GM18519 (cell line): Measurements from ENCODE around the gene TLN1.
A peak's percentile ranks its signal among the peaks of the same experiment; 100 is the strongest.

Experiments used
- ATAC-seq: cut with Tn5 transposase; IDR thresholded peaks from one replicate; pipeline ENCODE4 v1.9.1; 2021; ENCODE audit warnings: mild to moderate bottlenecking, moderate library complexity; ENCODE audit not compliant: unreplicated experiment, low FRiP score

TLN1 gene

GRCh38 chr9:35673132-35674024, 58.6 kb downstream of the TLN1 start, which contains the start of gene CA9:
Gene CA9, plus strand, starts transcription at chr9:35673928. Its CDS starts 32 bp downstream, at chr9:35673960.
- ATAC-seq, result no peak

GRCh38 chr9:35669331-35670145, 62.5 kb downstream of the TLN1 start:
- ATAC-seq, result no peak

- no peak for ATAC-seq
Observed at GRCh38 chr9:35667939-35668338, 64.1 kb downstream of the TLN1 start.

- no peak for ATAC-seq
Observed at GRCh38 chr9:35666549-35666948, 65.4 kb downstream of the TLN1 start.

GRCh38 chr9:35666045-35666444, 66.0 kb downstream of the TLN1 start:
- no peak for ATAC-seq

- ATAC-seq, result no peak
Observed at GRCh38 chr9:35665471-35665818, 66.5 kb downstream of the TLN1 start.

GRCh38 chr9:35664531-35665470, 67.2 kb downstream of the TLN1 start, which contains the start of gene ARHGEF39:
Gene ARHGEF39, minus strand, starts transcription at chr9:35665195. Its CDS starts 26 bp downstream, at chr9:35665169.
- peak; percentile 50 for ATAC-seq

GRCh38 chr9:35662437-35662836, 69.6 kb downstream of the TLN1 start:
- ATAC-seq, result no peak

GRCh38 chr9:35661756-35662350, 70.1 kb downstream of the TLN1 start:
- no peak for ATAC-seq

- ATAC-seq, result no peak
Observed at GRCh38 chr9:35660966-35661415, 71.0 kb downstream of the TLN1 start.

- no peak for ATAC-seq
Observed at GRCh38 chr9:35659340-35659739, 72.7 kb downstream of the TLN1 start.

- no peak for ATAC-seq
Observed at GRCh38 chr9:35658968-35659220, 73.1 kb downstream of the TLN1 start.

GRCh38 chr9:35658137-35658967, 73.6 kb downstream of the TLN1 start, which contains the start of gene CCDC107:
Gene CCDC107, plus strand, starts transcription at chr9:35658292. Its CDS starts 88 bp downstream, at chr9:35658380.
- peak; percentile 35 for ATAC-seq

- ATAC-seq, result peak; percentile 82
Observed at GRCh38 chr9:35657546-35658136, 74.4 kb downstream of the TLN1 start, which contains the start of gene RMRP. Gene RMRP, minus strand, starts transcription at chr9:35658019.

GRCh38 chr9:35656831-35657545, 75.0 kb downstream of the TLN1 start:
- ATAC-seq, result no peak

GRCh38 chr9:35656348-35656747, 75.6 kb downstream of the TLN1 start:
- ATAC-seq, result no peak

GRCh38 chr9:35653611-35654010, 78.4 kb downstream of the TLN1 start:
- no peak for ATAC-seq

- ATAC-seq, result no peak
Observed at GRCh38 chr9:35652829-35653209, 79.2 kb downstream of the TLN1 start.
